Right ventricle myocardium superior (tissue), 1 donor: ENCODE measurements around the gene POP5. TPM values are rescaled to one million over a fixed set of nuclear protein-coding genes. Genes with fewer than 3 reads are reported as not detected.
"Not testable (repeated sequence)": the region's sequence is repeated elsewhere in the genome, so short reads cannot be mapped to it uniquely, and the experiment has no call there.

Experiments used
- ATAC-seq: fragments of 200-7000 bp; cut with Tn5 transposase; one replicate; pipeline ENCODE4 v1.9.1; 2020; ENCODE audit warnings: mild to moderate bottlenecking; ENCODE audit not compliant: poor library complexity
- DNase-seq: peaks from one replicate; pipeline ENCODE4 v3.0.0-alpha.2; 2020
- intact Hi-C: fragments of 100-400 bp; cut with DNase I; formaldehyde crosslinking; loops from one replicate; pipeline ENCODE4 v1.11.2; 2022
- long read RNA-seq: library from polyadenylated mRNA; unstranded; transcript quantifications from one replicate; pipeline ENCODE4 v2.0.0, GENCODE V29; 2021
- total RNA-seq: library from RNA; stranded (reverse); fragmentation: NEBNext Ultra II Directional; extraction: Animal tissue kit (Norgen Biotek cat#: 25700); gene quantifications from one replicate; pipeline ENCODE4 v1.2.1, GENCODE V29; 2021
- donor health status: DM: no; HTN: yes; CAD: no; lungs with severe emphysema.

The POP5 gene, protein sequence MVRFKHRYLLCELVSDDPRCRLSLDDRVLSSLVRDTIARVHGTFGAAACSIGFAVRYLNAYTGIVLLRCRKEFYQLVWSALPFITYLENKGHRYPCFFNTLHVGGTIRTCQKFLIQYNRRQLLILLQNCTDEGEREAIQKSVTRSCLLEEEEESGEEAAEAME
- total RNA-seq: 40.9 TPM
- long read RNA-seq, transcript POP5-202 (5 exons, 801 nt): major isoform, 20 of 43 reads
- long read RNA-seq, transcript POP5-208 (4 exons, 821 nt): minor isoform, 13 of 43 reads
- long read RNA-seq, partial matches to known transcripts: 1 of 43 reads
- long read RNA-seq, other reads (novel, unspliced or antisense): 6 of 43 reads

DNA sequence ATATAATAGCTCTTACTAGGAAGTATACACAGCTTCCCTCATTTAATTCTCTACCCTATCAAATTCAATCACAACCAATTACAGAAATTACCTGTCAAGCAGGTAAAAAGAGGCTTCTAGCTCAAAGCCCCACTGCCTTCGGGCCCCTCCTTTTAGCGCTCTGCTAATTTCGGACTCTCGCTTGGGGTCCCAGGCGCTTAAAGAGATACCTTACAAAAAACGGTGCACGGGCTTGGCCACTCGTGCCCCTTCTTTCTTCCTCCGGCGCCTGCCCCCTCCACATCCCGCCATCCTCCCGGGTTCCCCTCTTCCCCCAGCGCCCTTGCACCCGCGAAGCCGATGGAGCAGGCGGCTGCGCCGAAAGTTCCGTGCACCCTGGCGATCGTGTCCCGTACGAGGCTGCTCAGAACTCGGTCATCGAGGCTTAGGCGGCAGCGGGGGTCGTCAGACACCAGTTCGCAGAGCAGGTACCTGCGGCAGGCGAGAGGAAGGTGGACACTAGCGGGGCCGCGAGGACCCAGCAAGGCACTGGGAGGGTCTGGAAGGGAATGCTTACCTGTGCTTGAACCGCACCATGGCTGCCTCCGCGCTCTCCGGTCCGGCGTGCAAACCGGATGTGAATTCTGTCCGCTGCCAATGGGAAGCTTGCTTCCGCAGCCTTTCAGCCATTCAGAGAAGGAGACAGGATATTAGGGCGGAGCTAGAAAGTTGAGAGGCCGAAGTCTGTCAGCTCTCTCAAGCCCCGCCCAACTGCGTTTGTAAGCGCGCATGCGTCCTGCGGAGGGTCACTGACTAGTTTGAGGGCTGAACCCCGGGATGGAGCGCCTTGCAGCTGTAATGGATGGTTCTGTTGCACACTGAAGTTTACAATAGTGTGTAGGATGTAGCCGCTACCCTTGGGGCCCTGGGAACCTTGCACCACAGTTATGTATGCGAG is at the start of gene POP5:
Gene POP5 (minus strand): TSS at position 616 of the 937 bp plus-strand sequence. CDS start 40 bp downstream, at position 576.
- intact Hi-C loops: loop anchor here (5.0 to 10.0 kb wide), 3 partner anchors 71 to 514 kb away; no protein-coding TSS in a partner anchor
- peak; percentile 92 for ATAC-seq
- DNase-seq: peak; percentile 98

DNA sequence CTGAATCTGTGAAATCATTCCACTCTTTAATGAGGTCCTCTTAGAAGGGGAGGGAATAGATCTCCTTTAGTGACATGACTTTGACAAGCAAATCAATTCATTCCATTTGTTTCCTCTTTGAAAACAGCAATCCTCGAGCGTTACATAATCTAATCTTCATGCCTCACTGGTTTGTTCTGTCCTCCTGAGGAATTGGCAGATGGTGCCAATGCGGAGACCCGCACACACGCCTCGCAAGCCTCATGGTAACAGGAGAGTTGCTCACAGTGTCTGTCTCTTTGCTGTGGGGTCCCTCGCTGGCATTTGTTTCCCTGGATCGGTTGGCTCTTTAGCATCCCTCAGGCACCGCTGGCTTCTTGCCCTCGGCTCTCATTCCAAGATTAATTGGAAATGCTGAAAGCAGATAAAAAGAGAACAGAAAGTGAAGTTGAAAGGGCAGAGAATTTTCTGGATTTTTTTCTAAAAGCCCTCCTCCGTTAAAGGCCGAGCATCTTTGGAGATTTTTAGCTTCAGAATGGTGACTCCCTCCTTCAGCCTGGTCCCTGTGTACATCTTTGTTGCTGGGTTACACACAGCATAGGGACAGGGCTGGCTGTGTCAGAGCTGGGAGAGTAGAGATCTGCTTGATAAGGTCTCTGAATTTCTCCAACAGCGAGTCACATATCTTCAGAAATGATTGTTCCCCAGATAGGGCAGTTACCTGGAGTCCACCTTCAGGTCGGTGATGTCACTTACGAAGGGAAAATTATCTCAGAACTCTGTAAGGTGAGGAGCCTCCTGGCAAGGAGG is 49.1 kb upstream of the POP5 start:
- intact Hi-C loops: no loop called here
- DNase-seq: no peak
- no peak for ATAC-seq

DNA sequence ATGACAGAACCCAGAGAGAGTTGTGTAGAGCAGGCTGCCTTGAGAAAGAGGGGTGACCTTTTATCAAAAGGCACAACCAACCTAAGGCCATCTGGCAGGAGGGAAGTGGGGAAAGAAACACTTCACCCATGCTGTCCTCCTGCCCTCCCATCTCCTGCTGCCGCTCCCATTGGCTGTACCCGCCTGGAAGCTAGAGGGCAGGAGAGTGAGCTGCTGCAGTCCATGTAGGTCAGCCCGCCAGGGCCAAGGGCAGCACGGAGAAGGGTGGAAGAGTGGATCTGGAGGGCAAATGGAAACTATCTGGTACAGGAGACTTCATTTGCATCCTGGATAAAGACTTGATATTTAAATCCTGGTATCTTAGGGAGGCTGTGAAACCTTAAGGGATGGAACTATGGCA is 47.7 kb upstream of the POP5 start:
- intact Hi-C loops: no loop called here
- ATAC-seq (peak; percentile 64), DNase-seq (no peak)

DNA sequence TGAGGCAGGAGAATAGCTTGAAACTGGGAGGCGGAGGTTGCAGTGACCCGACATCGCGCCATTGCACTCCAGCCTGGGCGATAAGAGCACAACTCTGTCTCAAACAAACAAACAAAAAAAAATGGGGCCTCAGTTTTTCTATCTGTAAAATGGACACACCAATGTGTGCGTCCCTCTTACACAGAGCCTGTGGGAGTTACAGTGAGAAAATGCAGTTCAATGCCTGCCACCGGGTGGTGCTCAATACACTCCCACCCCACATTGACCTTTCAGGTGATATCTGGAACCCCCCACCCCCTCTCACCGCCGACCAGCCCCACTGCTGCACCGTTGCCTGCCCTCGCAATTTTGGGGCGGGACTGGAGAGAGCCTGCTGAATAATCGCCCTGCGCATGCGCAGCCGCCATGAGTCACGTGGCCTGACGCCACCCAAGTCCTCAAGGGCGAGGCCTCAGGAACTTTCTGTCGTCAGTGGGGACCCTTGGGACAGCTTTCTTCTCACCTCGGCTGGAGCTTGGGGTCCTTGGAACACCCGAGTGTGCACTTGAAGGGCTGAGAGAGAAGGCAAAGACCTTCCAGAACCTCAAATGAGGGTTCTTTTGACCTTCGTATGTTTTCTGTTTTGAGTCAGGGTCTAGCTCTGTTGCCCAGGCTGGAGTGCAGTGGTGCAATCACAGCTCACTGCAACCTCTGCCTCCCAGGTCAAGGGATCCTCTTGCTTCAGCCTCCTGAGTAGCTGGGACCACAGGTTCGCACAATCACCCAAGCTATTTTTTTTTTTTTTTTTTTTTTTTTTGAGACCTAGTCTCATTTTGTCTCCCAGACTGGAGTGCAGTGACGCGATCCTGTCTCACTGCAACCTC is 44.6 kb upstream of the POP5 start:
- DNase-seq (no peak), ATAC-seq (no peak)
- intact Hi-C loops: no loop called here

DNA sequence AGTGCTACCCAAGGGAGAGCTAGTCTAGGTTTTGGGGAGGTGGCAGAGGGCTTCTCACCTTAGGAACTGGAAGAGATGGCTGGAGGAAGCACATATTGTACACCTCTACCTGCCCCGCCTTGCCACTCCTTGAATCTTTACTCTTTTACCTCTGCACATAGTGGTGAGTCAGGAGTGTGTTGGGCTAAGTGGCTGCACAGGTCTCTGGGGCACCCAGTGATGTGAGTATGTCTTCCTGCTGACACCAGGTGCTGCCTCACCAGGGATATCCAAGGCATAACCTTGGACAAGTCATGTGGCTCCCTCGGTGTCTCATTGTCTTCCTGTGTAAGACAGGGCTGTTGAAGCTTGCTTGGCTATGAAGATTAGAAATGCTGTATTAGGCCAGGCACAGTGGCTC is 39.4 kb upstream of the POP5 start:
- intact Hi-C loops: no loop called here
- ATAC-seq (no peak), DNase-seq (no peak)

DNA sequence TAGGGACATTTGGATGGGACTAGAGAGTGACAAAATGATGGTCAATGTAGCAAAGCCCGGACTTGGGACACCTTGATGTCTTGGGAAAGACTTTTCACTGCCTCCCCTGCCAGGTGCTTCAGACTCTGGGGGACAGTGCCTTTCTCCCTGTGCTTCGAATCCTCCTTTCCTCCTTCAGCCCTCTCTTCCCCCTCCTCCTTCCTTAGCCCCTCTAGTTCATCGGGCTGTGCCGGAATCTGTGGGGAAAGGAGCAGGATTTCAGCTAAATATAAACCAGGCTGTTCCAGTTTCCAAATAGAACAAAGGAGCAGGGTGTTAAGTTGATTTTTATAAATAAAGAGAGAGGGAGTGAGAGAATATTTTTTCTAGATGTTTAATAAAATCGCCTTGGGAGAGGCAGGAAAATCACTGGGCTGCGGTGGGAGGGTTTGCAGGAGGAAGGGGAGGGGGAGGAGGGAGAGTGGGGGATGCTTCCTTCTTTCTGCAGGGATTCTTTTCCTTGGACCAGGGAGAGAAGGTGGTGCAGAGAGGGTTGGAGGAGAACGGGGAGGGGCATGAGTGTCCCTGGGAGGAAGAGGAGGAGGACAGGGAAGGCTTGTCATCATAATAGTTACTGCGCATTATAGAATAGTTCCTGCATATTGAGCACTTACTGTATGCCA is 37.9 kb upstream of the POP5 start:
- ATAC-seq (no peak), DNase-seq (no peak)
- intact Hi-C loops: no loop called here

DNA sequence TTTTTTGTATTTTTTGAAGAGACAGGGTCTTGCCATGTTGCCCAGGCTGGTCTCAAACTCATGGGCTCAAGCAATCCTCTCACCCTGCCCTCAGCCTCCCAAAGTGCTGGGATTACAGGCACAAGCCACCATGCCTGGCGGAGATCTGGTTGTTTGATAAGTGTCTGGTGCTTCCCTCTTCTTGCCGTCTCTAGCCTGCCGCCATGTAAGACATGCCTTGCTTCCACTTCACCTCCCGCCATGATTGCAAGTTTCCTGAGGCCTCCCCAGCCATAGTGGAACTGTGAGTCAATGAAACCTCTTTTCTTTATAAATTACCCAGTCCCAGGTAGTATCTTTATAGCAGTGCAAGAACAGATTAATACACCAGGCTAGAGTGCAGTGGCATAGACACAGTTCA is 36.6 kb upstream of the POP5 start:
- intact Hi-C loops, DNase-seq, ATAC-seq: not testable (repeated sequence)

DNA sequence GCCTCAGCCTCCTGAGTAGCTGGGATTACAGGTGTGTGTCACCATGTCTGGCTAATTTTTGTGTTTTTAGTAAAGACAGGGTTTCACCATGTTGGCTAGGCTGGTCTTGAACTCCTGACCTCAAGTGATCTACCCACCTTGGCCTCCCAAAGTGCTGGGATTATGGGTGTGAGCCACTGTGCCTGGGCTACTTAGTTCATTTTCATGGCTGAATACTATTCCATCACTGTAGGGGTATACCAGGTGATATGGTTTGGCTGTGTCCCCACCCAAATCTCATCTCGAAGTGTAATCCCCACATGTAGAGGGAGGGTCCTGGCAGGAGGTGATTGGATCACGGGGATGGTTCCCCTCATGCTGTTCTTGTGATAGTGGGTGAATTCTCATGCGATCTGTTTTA is 36.0 kb upstream of the POP5 start:
- ATAC-seq, DNase-seq, intact Hi-C loops: not testable (repeated sequence)

DNA sequence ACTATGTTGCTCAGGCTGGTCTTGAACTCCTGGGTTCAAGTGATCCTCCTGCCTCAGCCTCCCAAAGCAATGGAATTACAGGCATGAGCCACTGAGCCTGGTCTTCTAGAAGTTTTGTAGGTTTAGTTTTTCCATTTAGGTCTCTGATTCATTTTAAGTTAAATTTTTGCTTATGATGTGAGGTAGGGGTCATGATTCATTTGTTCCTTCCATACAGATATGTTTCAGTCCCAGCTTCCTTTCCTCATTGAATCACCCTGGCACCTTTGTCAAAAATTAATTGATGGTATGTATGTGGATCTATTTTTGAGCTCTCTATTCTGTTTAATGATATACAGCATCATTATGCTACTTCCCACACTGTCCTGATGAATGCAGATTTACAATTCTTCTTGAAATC is 33.6 kb upstream of the POP5 start:
- DNase-seq (no peak), ATAC-seq (no peak)
- intact Hi-C loops: no loop called here

DNA sequence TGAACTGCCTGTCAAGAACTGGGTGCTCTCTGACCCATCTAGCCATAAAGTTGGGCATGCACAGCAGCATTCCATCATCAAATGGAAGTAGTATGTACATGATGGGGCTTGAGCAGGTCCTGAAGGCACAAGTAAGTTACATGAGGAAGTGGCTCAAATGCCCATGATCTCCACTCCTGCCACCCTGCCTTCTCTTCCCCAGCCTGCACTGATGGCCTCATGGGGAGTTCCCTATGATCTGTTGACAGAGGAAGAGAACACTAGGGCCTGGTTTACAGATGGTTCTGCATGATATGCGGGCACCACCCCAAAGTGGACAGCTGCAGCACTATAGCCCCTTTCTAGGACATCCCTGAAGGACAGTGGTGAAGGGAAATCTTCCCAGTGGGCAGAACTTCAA is 30.3 kb upstream of the POP5 start:
- intact Hi-C loops, ATAC-seq, DNase-seq: not testable (repeated sequence)

DNA sequence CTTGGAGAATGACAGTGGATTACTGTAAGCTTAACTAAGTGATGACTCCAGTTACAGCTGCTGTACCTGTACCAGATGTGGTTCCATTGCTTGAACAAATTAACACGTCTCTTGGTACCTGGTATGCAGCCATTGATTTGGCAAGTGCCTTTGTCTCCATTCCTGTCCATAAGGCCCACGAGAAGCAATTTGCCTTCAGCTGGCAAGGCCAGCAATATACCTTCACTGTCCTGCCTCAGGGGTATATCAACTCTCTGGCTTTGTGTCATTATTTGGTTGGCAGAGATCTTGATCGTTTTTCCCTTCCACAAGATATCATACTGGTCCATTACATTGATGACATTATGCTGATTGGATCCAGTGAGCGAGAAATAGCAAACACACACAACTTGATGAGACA is 29.4 kb upstream of the POP5 start:
- DNase-seq: no peak
- no peak for ATAC-seq
- intact Hi-C loops: no loop called here

DNA sequence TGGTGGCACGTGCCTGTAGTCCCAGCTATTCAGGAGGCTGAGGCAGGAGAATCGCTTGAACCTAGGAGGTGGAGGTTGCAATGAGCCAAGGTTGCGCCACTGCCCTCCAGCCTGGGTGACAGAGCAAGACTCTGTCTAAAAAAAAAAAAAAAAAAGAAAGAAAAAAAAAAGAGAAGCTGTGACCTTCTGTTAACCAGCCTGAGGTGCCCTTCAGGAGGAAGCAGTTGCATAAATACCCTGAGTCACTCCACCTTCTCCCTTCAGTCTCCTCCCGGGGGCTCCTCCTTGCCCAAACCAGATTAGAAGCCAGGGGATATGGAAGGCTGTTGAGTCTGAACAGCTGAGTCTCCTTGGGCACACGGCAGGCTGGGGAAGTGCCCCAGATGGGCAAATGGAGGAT is 21.2 kb upstream of the POP5 start:
- ATAC-seq, intact Hi-C loops: not testable (repeated sequence)
- DNase-seq: peak; percentile 55

DNA sequence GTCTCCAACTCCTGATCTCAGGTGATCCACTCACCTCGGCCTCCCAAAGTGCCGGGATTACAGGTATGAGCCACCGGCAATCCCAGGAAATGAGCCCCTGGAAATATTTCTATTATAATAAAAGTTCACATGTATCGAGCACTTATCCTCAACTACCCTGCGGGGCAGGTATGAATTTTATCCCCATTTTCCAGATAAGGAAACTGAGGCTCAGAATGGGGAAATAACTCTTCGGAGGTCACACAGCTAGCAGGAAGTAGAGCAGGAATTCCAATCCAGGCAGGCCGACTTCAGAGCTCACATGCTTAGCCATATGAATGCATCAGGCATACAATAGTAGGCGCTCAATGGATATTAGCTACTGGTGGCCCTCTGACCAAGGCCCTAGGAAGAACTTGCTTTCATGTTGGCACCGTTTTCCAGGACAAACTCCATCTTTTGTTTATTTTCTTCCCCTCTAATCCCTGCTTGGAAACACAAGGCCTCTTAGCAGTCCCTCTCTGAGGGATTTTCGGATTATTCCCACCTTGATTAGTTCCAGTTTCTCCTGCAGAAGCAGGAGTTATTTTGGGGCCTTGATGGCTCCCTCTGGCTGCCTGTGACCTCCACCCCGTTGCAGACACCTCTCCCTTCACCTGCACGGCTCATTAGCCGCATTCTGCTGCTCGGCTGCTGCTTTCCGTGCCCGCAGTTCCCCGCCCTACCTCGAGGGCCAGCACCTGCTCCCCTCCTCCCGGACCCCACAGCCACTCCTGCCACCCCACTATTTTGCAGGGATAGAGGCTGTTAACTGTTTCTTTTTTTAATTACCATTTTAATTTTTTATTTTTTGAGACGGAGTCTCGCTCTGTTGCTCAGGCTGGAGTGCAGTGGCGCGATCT is 18.7 kb upstream of the POP5 start:
- ATAC-seq (no peak), DNase-seq (no peak)
- intact Hi-C loops: no loop called here

DNA sequence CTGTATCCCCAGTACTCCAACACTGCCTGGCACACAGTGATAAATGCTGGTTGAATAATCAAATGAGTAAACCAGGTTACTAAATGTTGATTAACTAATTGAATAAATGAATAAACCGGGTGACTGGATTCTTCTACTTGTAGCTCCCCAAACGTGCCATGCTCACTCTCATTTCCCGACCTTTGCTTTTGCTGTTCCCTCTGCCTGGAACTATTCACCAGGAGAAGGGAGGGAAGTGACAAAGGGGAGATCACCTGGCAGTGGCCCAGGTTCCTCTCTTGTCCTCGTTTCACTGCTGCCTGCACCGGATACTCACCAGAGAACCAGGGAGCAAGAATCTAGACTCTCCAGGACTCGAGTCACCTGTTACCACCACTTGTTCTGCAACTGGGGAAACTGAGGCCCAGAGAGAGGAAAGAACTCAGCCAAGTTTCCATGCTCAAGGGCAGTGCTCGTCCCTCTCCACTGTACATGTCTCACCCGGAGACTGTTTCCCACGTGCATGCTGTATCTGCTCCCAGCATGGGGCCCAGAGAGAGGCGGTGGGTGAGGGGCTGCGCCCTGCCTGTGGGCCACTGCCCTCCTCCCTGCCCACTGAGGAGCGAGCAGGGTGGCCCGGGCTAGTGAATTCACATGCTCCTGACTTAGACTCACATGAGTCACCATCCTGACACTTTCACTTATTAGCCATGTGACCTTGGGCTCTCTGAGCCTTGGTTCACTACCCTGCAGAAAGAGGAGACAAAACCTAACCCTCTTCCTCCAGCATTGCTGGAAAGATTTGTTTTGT is 17.7 kb upstream of the POP5 start:
- peak; percentile 78 for ATAC-seq
- DNase-seq: no peak
- intact Hi-C loops: no loop called here

DNA sequence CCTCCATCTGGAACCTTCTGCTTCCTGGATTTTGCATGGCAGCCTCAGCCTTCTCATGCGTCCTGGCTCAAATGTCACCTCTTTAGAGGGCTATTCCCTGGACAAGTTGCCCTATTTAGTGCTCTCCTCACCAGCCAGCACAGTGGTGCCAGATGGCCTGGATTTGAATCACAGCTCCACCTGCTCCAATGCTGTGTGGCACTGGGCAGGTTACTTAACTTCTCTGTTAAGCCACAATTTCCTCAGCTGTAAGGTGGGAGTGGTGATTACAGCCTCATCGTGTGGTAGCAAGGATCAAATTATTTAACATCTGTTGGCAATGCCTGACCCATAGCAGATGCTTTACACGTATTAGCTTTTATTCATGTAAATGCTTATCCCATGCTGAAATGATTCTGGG is 16.7 kb upstream of the POP5 start:
- DNase-seq: no peak
- ATAC-seq: no peak
- intact Hi-C loops: no loop called here

DNA sequence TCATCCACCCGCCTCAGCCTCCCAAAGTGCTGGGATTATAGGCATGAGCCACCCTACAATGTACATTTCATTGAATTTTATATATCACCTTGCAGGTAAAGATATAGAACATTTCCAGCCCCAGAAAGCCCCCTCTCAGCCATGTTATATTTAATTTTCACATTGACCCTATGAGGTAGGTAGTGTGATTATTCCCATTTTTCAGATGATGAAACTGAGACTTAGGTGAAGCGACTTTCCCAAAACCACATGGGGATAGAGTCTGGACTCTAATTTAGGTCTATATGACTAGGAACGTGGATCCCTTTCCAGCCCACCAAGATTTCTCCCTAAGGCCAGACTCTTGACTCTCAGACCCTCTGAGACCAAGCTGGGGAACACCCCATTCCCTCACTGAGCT is 15.7 kb upstream of the POP5 start:
- intact Hi-C loops: no loop called here
- ATAC-seq (no peak), DNase-seq (no peak)
